HG03571 (cell line): ENCODE measurements around the gene FOXQ1.
"Not testable (repeated sequence)": the region's sequence is repeated elsewhere in the genome, so short reads cannot be mapped to it uniquely, and the experiment has no call there.

ENCODE experiments used
- ATAC-seq: cut with Tn5 transposase; IDR thresholded peaks from one replicate; pipeline ENCODE4 v1.9.1; 2021; ENCODE audit not compliant: unreplicated experiment

The FOXQ1 gene

DNA sequence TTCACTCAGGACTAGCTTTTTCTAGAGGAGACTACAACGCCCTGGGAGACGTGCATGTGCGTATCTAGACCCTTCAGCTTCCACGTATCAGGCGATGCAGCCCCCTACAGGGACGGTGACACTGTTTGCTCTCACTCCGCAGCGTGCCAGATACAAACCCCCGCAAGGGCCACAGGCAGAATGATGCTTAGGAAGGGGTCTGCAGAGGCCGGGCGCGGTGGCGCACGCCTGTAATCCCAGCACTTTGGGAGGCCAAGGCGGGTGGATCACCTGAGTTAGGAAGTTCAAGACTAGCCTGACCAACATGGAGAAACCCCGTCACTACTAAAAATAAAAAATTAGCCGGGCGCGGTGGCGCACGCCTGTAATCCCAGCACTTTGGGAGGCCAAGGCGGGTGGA lies 6.7 kb downstream of the FOXQ1 start:
- not testable (repeated sequence) for ATAC-seq

DNA sequence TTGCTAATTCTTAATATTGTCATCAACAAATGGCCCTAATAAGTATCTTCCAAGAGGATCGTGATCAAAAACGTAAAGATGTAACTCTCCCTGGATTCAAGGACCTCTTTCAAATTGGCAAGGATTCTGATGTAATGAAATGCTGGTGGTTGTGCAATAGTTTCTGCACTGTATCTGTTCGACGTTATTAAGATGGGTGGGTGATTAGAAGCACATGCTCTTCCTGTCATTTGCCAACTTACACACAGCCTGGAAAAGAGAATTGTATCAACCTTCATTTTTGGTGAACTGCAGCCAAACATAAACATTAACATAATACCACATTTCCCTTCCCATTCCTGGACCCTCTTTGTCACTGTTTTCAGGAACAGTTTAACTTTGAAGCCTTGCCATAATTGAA lies 9.8 kb downstream of the FOXQ1 start:
- ATAC-seq: no peak

DNA sequence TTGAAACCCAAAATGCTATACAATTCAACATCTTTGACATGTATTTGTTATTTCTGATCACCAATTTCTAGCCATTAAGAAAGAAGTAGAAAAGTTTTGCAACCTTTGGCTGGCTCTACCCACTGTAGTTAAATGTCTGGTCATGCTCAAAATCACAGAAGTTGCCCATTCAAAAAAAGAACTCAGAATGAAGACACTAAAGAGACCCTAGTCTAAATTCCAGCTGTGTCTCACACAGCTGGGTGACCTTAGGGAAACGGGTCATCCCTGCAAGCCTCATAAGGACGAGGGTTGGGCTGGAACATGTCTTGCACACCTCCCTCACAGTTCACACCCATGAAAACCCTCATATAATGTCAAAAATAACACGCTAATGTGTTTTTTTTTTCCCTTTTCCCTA lies 10.3 kb downstream of the FOXQ1 start:
- no peak for ATAC-seq

DNA sequence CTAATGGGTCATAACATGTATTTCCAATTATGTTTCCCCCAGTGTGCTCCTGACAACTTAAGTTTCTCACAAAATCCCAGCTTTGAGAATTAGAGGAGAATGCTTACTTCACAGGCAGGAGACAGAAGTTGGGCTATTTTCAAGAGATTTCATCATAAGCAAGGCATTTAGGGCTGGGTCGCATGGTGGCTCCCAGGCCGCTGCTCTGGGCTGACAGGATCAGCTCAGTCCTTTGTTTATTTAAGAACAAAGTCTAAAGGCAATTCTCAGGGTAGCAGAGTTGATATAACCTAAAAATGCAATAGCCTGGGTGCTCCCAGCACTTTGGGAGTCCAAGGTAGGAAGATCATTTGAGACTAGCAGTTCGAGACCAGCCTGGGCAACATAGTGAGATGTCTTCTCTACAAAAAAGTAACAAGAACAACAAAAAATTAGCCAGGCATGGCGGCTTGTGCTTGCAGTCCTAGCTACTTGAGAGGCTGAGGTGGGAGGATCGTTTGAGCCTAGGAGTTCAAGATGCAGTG lies 10.9 kb downstream of the FOXQ1 start:
- no peak for ATAC-seq

DNA sequence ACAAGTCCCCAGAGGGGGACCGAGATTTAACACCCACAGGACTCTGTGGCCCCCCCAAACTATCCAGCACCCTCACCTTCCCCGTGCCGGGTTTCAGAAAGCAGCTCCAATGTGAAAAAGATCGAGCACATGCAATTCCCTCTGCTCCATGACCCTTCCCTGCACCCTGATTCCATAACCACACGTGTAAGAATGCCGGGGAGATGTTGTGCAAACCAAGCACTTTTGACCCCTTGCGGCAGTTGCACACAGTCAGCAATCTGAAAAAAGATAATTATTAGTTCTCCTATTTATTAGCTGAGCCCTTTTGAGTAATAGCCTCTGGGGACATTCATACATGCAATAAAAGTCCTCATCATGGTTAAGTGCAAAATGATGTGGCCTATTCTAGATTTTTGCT lies 13.0 kb downstream of the FOXQ1 start:
- ATAC-seq: no peak

DNA sequence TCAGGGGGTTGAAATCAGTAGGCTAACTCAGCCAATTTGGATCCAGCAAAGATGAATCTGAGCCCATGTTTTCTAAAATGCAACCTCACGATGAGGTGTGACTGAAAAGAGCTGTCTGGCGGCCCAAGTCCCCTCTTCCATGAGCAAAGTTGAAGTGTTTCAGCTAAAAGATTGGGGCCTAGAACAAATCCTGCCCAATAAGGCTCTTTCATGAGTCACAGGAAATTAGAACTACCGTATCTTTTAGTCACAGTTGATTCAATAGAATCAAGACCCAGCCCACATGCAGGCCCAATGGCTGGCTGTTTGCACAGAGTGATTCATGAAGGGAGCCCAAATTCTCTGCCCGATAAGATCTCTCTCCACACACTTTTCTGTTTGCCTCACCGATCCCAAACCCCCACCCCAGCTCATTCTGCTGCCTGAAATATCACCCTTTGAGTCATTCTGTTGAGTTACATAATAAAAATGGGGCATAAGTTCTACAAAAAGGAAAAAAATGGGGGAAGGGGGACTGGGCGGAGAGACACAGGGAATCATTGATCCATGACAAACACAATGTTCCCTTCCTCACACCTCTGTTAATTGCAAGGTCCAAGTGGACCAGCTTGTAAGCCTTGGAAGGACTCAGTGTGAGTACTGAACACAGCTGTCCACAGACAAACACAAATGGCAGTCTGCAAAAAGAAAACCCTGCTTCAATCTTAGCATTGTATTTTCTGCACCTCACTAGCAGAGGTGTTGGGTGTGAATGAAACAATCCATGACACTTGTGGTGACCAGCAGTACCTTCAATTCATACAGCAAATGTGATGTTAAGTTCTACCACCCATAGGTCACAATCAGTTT lies 13.8 kb downstream of the FOXQ1 start:
- no peak for ATAC-seq

DNA sequence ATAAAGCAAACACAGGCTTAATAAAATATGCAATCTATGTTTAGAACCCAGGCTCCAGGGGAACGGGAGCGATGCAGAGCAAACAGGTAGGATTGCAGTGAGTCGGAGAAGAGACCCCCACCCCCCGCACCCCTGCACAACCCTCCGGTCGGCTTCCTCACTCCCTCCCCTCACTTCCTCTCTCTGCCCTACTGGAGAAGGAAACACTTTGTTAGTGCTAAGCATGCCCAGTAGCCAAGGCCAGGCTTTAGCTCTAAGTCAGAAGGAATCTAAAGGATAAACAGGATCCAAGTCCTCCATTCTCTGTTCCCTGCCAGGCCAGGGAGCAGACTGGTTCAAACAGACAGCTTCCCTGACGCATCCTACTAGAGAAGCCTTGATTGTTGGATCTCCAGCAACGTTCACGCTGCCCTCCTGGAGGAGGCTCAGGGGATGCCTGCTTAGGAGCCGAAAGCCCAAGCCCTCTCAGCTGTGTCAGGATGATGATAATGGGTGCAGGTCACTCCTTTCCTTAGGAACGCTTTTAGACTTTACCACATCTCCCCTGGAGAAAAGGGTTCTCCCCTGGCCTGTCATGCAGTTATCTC lies 14.7 kb downstream of the FOXQ1 start:
- ATAC-seq: no peak

DNA sequence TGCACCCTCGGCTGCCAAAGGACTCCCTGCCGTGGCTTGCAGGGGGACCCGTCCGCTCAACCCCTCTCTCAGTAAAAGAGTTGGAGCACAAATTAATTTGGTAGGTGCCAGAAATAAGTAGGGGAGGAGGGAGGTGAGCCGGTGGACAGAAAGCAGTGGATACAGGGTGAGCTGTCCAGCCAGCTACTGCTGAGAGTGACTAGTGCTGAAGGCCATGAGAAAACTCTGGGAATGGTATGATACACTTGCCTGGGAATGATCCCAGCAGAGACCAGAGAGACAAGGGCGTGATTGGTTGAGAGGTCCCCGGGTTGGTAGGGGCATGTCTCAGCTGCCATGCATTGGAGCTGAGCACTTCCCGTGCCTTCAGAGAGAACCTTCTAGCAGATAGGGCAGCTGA lies 15.7 kb downstream of the FOXQ1 start:
- no peak for ATAC-seq

DNA sequence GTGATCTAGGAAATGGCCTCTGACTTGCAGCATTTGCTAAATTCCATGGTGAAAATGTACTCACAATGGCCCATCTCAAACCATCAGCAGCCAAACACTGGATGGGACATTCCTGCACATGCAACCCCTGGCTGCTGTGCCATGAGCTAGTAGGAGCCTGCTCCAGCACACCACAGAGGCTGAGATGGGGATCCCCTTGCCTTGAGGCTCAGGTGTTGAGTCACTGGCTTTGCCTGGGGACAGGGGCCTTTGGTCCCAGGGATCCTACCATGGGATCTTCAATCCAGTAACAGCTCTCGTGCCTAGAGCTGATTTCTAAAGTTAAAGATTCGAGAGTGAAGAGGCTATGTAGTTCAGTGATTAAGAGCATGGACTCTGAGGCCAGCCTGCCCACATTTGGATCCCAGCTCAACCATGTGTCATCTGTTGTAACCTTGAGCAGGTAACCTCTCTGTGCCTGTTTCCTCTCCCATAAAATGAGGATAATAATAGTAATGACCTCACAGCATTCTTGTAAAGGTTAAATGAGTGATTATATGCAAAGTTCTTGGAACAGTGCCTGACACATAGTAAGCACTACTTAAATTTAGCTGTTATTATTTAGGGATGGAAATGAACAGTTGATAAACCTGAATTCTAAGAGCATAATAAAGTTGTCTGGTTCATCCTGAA lies 16.4 kb downstream of the FOXQ1 start:
- no peak for ATAC-seq

DNA sequence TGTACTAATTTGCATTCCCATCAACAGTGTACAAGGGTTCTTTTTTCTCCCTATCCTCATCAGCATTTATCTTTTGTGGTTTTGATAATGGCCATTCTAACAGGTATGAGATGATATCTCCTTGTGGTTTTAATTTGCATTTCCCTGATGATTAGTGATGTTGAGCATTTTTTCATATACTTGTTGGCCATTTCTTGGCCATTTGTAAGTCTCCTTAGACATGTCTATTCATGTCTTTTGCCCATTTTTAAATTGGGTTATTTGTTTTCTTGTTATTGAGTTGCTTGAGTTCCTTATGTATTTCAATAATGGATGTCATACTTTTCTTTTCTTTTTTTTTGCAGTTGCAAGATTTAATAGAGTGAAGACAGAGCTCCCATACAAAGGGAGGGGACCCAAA lies 17.8 kb downstream of the FOXQ1 start:
- no peak for ATAC-seq

DNA sequence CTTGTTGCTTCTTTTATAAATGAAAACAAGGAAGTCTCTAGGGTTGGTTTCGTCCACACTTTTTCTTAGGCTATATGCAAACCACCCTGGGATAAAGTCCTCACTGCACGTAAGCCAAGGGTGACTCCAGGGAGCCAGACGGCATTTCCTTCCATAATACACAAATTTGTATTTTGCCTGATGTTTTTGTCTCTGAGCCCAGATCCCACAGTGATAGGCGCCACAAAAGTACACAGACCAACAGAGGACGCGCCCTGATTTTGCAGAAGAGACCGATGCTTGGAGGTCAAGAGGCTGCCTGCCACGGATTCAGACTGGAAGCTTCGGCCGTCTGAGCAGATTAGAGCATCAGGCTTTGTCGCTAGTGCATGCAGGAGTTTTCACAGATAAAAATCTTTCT lies 22.8 kb downstream of the FOXQ1 start:
- no peak for ATAC-seq

DNA sequence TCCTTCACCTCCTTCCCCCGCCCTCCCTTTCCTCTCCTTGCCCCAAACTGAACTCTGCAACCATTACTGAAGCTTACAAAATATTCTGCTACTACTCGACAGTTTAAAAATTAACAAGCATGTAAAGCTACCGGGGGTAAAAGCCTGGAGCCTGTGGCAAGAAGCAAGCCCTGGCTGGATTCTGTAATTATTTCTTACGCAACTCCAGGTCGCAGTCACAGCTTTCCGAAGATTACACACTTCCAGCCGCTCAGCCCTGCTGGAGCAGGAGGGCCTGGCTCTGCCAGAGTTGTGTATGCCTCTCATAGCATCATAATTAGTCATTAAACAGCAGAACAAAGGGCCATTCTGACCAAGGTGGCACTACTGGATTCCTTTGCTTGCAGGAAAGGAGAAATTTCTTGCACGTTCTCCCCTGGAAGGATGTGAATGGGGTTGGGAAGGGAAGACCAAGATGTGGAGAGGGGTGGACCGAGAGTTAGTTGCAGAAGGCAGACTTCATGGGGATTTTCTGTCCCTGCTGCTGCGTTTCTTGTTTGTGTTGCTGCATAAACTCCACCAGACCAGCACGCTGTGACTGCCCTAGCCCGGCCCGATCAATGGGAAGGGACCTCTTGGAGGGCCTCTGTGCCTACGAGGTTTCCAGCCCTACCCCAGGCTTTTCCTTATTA lies 23.6 kb downstream of the FOXQ1 start:
- no peak for ATAC-seq

DNA sequence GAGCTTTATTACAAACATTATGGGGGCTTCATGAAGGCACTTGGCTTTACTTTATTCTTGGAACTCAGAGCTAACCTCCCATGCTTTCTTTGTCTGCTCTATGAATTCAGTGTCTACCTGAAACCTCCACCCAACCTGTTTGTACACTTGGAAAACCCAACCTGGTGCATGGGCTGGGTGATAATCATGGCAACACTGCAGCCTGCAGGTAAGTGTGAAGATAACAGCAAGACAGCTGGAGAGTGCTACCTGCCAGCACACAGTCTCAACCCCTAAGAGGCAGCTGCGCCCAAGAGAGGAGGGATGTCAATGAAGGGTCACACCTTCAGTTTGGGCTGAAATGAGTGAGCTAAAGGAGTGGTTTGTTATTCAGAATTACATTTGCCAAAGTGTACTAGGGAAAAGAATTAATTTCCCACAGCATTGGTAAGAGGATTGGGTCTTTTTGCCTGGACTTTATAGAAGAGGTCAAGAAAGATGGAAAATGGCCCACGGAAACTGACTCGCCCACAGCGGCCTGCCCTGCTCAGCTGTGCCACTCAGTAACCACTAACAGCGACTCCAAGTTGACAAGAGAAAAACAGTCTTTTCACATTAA lies 24.4 kb downstream of the FOXQ1 start:
- ATAC-seq: no peak

DNA sequence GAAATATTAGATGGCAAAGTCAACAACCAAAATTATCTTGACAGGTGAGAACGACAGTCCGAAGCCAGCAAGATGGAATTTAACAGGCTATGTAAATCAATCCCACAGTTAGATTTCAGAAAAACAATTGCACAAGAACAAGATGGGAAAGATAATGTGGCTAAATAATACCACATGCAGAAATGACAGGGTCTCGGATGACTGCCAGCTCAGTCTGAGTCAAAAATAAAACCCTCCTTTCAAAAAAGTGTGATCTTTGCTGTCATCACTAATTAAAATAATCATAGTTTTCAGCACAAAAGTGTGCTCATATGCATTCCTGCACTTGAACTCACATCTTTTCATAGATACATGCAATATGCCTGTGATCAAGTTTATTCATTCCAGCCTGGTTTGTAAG lies 25.9 kb downstream of the FOXQ1 start:
- ATAC-seq: no peak

DNA sequence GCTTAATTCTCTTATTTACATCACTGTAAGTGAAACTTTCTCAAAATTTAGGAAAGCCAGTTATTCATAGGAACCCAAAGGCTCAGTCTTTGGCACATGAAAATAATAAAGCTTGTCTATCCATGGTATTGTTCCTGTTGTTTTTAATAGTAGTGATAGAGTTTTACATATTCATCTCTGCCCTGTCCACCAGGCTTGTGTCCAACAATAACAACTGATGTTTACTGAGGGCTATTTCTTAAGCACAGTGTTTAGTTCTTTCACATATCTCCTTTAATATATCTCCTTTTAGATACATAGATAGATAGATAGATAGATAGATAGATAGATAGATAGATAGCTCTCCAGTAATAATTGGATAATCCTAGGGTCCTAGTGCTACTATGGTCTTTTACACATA lies 34.2 kb downstream of the FOXQ1 start:
- no peak for ATAC-seq

DNA sequence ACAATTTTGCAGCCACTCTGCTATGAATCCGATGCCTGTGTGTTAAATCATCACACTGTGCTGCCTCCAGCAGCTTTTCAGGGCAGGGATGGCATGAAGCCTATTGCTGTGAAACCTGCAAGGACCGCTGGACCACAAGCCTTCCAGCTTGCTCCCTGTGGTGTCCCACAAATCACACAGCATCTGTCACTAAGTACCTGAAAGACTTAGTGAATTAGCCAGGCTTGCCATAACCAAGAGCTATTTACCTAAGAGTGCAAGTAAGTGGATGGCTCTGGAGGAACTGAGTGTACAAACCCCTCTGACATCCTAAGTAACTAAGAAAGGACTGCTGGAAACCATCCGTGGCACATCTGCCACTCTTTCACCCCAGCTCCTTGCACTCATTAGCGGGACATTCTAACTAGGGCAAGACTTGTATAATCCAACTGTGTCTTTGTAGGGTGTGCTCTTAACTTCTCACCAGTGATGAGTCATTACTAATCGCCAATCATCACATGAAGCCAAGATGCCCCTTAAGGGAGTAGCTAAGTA lies 34.7 kb downstream of the FOXQ1 start:
- ATAC-seq: no peak

DNA sequence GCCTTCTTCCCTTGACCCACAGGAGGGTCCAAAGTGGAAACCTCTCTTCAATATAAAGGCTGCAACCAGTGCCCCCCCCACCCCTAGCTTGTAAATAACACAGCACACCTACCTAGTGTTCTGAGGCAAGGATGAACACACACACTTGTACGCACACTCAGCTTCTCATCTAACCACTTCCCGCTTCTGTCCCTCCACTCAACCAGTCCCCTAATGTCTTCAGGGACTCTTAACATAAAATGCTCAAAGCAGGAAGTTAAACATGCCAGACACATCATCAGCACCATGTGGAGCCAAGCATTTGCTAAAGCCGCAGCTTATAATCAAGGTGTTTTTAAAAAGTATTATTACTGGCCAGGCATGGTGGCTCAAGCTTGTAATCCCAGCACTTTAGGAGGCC lies 35.3 kb downstream of the FOXQ1 start:
- ATAC-seq: no peak

DNA sequence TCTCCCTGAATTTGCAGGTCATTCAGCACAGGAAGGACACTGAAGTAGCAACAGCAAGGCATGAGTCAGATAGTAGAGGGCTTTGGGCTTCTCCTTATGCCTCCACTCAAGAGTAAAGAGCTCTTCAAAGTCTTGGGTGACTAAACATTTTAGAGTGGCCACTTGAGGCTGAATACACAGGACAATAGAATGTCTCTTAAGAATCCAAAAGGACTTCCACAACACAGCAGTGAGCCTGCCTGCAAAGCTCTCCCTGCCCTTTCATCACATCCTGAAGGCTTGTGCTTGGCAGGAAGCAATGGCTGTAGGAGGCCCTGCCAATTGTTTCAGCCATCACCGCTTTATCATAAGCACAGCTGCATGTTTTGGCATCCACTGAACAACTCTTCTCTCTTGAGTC lies 36.8 kb downstream of the FOXQ1 start:
- no peak for ATAC-seq

DNA sequence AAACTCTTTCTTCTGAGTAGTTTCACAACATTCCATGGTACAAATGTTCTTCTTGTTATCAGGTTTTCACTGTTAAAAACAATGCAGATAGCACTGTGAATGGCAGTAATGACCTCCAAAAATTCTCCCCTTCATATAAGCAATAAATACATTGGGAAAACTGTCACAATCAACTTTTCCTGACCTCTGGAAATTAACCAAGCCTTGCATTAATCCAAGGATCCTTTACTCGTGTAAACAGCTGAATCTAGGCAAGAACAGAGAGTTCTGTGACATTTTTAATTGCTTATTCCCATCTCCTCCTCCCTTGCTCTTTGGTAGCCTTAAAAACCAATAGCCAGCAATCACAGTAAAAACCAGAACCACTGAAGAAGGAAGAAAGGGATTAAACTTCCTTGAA lies 37.8 kb downstream of the FOXQ1 start:
- no peak for ATAC-seq

DNA sequence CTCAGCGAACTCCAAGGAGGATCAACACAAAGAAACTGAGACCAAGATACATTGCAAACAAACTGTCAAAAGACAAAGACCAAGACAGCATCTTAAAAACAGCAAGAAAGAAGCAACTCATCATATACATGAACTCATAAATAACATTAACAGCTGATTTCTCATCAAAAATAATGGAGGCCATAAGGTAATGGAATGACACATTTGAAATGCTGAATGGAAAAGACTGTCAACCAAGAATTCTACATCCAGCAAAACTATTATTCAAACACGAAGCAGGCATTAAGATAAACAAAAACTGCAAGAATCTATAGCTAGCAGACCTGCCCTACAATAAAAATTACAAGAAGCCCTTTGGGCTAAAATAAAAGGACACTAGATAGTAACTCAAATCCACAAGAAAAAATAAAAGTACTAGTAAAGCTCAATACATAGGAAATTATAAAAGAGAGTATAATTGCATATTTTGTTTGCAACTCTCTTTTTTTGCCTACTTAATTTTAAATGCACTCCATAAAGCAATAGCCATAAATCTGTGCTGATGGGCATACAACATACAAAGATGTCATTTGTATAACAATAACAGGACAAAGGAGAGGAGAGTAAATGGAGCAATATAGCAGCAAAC lies 39.6 kb downstream of the FOXQ1 start:
- ATAC-seq: no peak
